GM12874 (cell line): ENCODE data around the gene NME3.

Experiments used
- TF ChIP-seq, protein P1 (sequence below): IDR thresholded peaks from 2 replicates; pipeline ENCODE4 v1.5.1; 2011; ENCODE audit warnings: low read depth, mild to moderate bottlenecking, control low read depth, low read length, moderate library complexity; ENCODE audit not compliant: insufficient read depth

Gene NME3

DNA sequence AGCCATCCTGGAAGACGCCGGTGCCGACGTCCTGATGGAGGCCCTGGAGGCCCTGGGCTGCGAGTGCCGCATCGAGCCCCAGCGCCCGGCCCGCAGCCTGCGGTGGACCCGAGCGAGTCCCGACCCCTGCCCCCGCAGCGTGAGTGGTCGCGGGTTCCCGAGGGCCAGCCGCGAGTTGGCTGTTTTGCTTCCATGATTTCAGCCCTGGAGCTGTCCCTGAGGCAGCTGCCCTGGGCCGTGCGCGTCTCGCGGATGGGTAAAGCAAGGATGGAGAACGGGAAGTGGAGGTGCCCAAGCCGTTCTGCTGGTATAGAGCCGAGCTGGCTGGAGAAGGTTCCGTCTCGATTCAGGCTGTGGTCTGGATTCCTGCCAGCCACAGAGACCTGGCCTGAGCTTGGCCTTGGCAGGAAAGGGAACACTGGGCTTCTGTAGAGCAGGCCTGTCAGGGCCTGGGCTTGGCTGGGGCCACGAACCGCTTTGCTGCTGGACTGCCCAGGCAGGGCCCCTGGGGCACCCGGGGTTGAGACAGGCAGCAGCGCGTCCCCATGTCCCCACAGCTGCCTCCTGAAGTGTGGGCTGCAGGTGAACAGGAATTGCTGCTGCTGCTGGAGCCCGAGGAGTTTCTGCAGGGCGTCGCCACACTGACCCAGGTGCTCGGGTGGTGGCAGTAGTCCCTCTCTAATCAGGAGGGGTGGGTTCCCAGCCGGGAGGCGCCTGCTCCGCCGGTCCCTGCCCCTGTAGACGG lies 2.5 kb upstream of the NME3 start:
- TF ChIP-seq, protein P1, sequence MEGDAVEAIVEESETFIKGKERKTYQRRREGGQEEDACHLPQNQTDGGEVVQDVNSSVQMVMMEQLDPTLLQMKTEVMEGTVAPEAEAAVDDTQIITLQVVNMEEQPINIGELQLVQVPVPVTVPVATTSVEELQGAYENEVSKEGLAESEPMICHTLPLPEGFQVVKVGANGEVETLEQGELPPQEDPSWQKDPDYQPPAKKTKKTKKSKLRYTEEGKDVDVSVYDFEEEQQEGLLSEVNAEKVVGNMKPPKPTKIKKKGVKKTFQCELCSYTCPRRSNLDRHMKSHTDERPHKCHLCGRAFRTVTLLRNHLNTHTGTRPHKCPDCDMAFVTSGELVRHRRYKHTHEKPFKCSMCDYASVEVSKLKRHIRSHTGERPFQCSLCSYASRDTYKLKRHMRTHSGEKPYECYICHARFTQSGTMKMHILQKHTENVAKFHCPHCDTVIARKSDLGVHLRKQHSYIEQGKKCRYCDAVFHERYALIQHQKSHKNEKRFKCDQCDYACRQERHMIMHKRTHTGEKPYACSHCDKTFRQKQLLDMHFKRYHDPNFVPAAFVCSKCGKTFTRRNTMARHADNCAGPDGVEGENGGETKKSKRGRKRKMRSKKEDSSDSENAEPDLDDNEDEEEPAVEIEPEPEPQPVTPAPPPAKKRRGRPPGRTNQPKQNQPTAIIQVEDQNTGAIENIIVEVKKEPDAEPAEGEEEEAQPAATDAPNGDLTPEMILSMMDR = no peak

DNA sequence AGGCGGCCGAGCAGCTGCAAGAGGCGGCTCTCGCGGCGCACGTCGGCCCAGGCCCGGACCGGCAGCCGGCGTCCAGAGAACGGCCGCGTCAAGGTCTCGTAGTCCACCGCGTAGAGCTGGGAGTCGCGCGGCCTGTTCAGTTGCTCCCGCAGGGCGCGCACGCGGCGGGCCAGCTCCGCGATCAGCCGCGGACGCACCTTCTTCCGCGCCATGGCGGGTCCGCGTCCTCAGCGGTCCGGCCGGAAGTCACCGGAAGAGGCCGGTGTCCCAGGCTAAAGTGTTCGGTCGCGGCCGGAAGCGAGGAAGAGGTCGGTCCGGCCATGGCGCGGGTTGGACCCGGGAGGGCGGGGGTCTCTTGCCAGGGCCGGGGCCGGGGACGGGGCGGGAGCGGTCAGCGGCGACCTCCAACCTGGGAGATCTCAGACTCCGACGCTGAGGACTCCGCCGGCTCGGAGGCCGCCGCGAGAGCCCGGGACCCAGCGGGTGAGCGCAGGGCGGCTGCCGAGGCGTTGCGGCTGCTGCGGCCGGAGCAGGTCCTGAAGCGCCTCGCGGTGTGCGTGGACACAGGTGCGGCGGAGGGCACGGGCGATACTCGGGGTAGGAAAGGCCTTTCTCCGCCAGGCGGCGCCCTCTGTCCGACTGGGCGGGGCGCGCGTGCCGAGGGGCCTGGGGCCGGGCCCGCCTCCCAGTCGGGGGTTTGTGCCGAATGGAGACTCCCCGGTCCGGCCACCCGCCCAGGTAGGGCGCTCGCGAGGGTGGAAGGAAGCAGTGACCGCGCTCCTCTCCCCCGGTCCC lies 1.8 kb upstream of the NME3 start, which contains the start of gene MRPS34:
Gene MRPS34 (minus strand): TSS at position 227 of the 795 bp plus-strand sequence. CDS start 15 bp downstream, at position 212.
- TF ChIP-seq, protein P1 = peak; percentile 96

DNA sequence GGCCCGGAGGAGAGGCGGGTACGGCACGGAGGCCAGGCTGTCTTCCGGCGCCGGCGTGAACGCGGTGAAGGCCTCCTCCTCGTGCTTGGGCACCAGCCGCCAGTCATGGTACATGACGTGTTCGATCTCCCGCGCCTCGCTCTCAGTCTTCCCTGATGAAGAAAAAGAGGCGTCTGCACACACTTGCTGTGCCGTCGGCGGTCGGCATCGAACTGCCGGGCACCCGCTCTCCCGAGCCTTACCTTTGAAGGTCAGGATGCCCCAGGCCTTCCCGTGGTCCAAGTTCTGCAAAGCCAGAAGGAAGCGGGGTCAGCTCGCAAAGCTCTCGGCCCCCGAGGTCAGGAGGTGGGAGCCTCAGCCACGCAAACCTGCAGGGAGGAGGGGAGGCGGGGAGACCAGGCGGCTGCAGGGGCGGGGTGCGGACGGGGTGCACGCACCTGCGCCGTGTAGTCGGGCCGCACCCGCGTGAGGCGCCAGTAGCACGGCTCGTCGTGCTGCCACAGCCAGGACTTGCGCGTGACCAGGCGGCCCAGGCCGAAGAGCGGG lies 1.1 kb upstream of the NME3 start, which contains the start of gene EME2:
Gene EME2 (plus strand): TSS at position 449 of the 546 bp plus-strand sequence. CDS start 418 bp downstream, outside the sequence.
- TF ChIP-seq, protein P1 = no peak

DNA sequence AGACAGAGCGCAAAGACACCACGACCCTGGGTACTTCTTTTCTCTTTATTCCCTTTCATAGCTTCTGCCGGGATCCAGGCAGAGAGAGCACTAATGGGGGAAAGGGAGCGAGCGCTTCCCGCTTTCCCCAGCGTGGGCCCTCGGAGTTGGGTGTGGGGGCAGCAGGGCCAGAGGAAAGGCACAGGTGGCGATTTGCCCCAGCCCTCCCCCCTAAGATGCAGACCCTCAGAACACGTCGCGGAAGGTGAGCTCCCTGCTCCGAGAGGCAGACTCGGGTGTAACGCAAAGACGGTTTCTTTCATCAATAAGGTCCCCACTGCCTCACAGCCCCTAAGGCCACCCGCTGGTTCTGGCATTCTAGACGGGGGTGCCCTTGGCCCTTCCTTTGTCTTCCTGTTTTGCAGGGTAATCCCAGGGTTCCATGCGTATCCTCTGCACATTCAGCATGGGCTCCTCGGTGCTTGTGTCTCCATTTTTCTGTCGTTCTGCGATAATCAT lies 570 bp upstream of the NME3 start:
- TF ChIP-seq, protein P1 = no peak

DNA sequence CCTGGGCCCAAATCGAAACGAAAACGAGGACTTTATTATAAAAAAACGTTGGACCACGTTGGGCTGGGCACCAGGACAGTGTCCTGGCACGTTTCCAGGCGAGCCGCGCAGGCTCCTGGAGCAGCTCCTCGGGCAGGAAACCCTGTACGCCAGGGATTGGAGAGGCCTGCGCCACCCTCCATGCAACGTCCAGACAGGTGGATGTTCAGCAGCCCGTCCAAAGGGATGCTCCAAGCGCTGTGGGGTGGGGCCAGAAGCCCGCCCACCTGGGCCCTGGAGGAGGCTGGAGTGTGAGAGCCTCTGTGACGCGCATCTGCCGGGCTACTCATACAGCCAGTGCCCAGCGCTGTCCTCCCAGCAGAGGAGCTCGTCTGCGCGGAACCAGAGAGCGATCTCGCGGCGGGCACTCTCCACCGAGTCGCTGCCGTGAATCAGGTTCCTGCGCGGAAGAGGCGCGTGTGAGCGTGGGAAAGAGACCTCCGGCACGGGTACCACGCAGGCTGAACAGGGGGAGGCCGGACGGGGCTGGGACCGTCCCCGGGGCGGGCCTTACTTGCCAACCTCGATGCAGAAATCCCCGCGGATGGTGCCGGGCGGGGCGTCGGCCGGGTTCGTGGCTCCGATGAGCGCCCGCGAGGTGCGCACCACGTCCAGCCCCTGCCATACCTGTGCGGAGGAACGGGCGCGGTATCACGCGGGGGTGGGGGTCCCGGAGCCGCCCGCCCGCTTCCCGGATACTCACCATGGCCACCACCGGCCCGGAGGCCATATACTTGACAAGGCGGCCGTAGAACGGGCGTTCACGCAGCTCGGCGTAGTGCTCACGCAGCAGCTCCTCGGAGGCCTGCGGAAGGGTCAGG lies 785 bp downstream of the NME3 start:
- TF ChIP-seq, protein P1 = no peak

GRCh38 chr16:1769402-1770300 lies 1.7 kb downstream of the NME3 start:
- TF ChIP-seq, protein P1 = no peak
